ENCODE data around the gene LSM10.

The LSM10 gene

GRCh38 chr1:36397378-36398230, at the start of gene LSM10:
LSM10 (minus strand) TSS chr1:36397908; CDS start chr1:36394129, 3,779 bp downstream.
- DNase-seq (ENCODE audit: low read depth in 2 of 2): peak; percentile 75

GRCh38 chr1:36447450-36447849, 49.7 kb upstream of the LSM10 start:
- DNase-seq (ENCODE audit: low read depth in 2 of 2): no peak

- DNase-seq (ENCODE audit: low read depth in 2 of 2): no peak
These were observed 49.0 kb upstream of the LSM10 start for GRCh38 chr1:36446746-36447145.

- DNase-seq (ENCODE audit: low read depth in 2 of 2): no peak
These were observed 48.6 kb upstream of the LSM10 start for GRCh38 chr1:36446271-36446670.

- DNase-seq (ENCODE audit: low read depth in 2 of 2): no peak
These were observed 45.6 kb upstream of the LSM10 start for GRCh38 chr1:36443297-36443696.

- DNase-seq (ENCODE audit: low read depth in 2 of 2): no peak
These were observed 44.6 kb upstream of the LSM10 start for GRCh38 chr1:36442337-36442736.

- no peak for DNase-seq (ENCODE audit: low read depth in 2 of 2)
These were observed 42.9 kb upstream of the LSM10 start for GRCh38 chr1:36440646-36441045.

GRCh38 chr1:36440044-36440443, 42.3 kb upstream of the LSM10 start:
- DNase-seq (ENCODE audit: low read depth in 2 of 2): no peak

GRCh38 chr1:36438715-36439114, 41.0 kb upstream of the LSM10 start:
- no peak for DNase-seq (ENCODE audit: low read depth in 2 of 2)

GRCh38 chr1:36436821-36437220, 39.1 kb upstream of the LSM10 start:
- no peak for DNase-seq (ENCODE audit: low read depth in 2 of 2)

GRCh38 chr1:36433102-36433501, 35.4 kb upstream of the LSM10 start:
- DNase-seq (ENCODE audit: low read depth in 2 of 2): no peak

- DNase-seq (ENCODE audit: low read depth in 2 of 2): no peak
These were observed 34.9 kb upstream of the LSM10 start for GRCh38 chr1:36432616-36433015.

- no peak for DNase-seq (ENCODE audit: low read depth in 2 of 2)
These were observed 28.1 kb upstream of the LSM10 start for GRCh38 chr1:36425791-36426190.

- no peak for DNase-seq (ENCODE audit: low read depth in 2 of 2)
These were observed 23.9 kb upstream of the LSM10 start for GRCh38 chr1:36421649-36422048.

- DNase-seq (ENCODE audit: low read depth in 2 of 2): peak; percentile 54 to 55
These were observed 23.2 kb upstream of the LSM10 start for GRCh38 chr1:36420836-36421317.

GRCh38 chr1:36420409-36420808, 22.7 kb upstream of the LSM10 start:
- no peak for DNase-seq (ENCODE audit: low read depth in 2 of 2)

- no peak for DNase-seq (ENCODE audit: low read depth in 2 of 2)
These were observed 21.9 kb upstream of the LSM10 start for GRCh38 chr1:36419569-36419968.

- no peak for DNase-seq (ENCODE audit: low read depth in 2 of 2)
These were observed 21.4 kb upstream of the LSM10 start for GRCh38 chr1:36419140-36419539.

GRCh38 chr1:36417931-36418330, 20.2 kb upstream of the LSM10 start:
- no peak for DNase-seq (ENCODE audit: low read depth in 2 of 2)

GRCh38 chr1:36415661-36416326, 18.1 kb upstream of the LSM10 start:
- no peak for DNase-seq (ENCODE audit: low read depth in 2 of 2)

- DNase-seq (ENCODE audit: low read depth in 2 of 2): no peak
These were observed 16.7 kb upstream of the LSM10 start for GRCh38 chr1:36414384-36414783.

- DNase-seq (ENCODE audit: low read depth in 2 of 2): peak in 1 of 2 experiments; percentile 6
These were observed 14.3 kb upstream of the LSM10 start for GRCh38 chr1:36411674-36412648.

All from fibroblast of skin of left quadriceps (primary cell).